NCI-H2196 treated with DMSO at 0.1 percent for 48 hours (cell line): ENCODE data around the gene SNRPB2.

Source experiments
- DNase-seq: peaks from one replicate; lab custom pipeline; 2025; ENCODE audit not compliant: unreplicated experiment; lab: John Stamatoyannopoulos, UW

The SNRPB2 gene

DNA sequence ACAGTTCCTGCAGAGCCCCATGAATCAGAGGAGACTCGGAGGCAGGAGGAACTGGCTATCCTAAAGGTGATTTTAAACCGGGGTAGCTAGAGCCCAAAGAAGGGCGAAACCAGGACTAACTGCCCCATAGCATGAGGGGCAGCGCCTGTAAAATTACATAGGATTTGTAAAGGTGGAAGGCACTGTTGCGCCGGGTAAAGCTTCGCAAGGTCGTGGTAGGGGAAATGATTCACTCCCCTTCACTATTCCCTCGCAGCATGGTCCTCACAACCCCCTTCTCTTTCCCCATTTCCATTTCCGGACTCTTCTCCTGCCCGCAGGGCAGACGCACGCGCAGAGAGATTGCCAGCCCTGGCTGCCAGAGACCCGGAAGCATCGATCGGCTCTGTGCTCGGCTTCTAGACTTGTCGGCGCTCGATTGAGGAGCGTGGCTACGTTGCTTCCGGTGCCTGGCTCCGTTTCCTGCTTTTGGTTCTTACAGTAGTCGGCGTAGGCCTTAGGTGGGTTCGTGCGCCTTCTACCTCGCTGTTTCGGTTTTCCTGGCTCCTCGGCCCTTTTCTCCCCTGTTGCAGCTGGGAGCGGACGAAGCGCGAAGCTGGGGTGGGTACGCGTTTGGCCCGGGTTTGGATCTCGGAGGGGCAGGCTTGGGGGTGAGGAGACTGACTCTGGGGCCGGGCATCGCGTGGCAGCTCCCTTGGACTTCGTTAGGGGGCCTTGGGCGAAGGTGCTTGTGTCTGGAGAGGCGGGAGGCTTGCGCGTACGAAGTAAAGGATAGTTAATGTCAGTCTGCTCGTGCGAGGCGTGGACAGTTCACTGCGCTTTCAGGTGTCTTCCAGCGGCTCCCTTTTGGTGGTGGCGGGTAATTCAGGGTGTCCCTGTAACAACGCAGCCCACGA lies at the start of gene SNRPB2:
Gene SNRPB2, plus strand, starts transcription at position 462 of the 896 bp plus-strand sequence. CDS start 1,677 bp downstream, outside the sequence.
- DNase-seq, result peak; percentile 92

DNA sequence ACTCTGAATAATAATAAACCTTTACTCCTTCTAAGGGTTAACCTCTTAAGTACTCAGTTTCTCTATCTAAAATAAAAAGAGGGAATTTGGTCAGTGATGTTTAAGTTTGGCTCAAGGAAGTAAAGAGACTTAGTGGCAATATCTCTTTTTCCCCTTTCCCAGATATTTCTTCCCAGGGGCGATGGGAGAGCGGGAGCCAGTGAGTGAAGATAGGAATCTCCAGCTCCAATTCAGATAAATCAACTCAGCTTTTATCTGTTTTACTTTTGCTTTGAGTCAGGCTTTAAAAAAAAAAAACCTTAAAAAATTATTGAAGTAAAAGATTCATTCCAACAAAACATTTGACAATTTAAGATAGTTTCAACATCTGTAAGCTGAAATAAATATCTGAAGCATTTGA lies 45.4 kb upstream of the SNRPB2 start:
- DNase-seq, result no peak

DNA sequence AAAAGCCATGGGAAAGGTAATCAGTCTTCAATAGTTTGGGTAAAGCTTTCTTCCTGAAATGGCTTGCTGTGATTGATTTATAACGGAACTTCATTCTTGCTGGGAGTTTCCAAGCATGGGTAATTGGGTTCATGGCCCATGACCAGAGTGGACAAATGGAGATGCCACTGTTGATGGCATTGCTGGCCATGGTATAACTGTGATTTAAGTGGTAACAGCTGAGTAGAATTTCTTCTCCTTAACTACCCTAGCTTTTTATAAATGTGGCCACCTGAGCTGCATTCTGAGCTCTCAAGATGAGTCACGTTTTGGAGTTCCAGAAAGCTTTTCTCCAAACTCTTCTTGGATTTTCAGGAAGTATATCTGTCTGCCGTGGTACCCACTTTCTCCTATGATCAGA lies 39.9 kb upstream of the SNRPB2 start:
- DNase-seq, result no peak

GRCh38 chr20:16691381-16691780 lies 38.4 kb upstream of the SNRPB2 start:
- no peak for DNase-seq

DNA sequence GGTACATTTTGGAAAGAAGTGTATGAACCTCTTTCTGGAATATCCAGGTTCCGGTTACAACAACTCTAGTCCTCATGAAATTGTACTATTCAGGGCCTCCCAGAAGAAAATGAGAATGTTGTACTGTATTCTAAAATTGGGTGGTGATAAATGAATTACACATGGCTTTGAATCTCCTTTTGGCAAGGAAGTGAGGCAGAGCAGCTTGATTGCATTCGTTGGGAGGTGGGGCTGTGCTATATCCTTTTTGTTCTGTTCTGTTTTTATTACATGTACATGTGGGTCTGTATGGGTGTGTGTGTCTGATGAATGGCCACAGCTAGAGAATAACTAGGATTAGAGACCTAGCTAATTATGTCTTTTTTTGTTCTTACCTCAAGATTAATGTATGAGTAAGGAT lies 37.8 kb upstream of the SNRPB2 start:
- no peak for DNase-seq

GRCh38 chr20:16692442-16692841 lies 37.4 kb upstream of the SNRPB2 start:
- DNase-seq, result no peak

- DNase-seq, result no peak
These were observed 36.5 kb upstream of the SNRPB2 start for GRCh38 chr20:16693278-16693677.

- no peak for DNase-seq
These were observed 35.7 kb upstream of the SNRPB2 start for GRCh38 chr20:16694161-16694560.

DNA sequence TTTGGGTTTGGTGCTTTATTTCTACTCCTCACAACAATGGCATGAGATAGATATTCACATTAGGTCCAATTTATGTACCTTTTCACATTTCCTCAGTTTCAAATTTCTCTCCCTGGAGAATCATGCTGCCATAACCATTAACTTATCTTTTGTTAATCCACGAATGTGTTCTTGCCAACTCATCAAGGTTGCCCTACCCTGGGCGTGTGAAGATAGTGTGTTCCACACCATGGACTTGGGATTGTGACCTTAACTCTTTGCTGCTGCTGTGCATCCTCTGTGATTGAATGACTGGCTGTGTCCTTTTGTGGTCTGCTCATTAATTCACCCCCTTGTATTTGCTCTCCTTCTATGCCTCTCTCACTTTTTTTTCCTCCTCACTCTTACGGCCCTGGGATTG lies 34.2 kb upstream of the SNRPB2 start:
- no peak for DNase-seq

GRCh38 chr20:16699293-16699692 lies 30.5 kb upstream of the SNRPB2 start:
- DNase-seq, result no peak

GRCh38 chr20:16701296-16701695 lies 28.5 kb upstream of the SNRPB2 start:
- DNase-seq, result no peak

- DNase-seq, result no peak
These were observed 26.3 kb upstream of the SNRPB2 start for GRCh38 chr20:16703570-16703969.

GRCh38 chr20:16707674-16708073 lies 22.2 kb upstream of the SNRPB2 start:
- DNase-seq, result no peak

- DNase-seq, result peak; percentile 27
These were observed 21.2 kb upstream of the SNRPB2 start for GRCh38 chr20:16708602-16709001.

DNA sequence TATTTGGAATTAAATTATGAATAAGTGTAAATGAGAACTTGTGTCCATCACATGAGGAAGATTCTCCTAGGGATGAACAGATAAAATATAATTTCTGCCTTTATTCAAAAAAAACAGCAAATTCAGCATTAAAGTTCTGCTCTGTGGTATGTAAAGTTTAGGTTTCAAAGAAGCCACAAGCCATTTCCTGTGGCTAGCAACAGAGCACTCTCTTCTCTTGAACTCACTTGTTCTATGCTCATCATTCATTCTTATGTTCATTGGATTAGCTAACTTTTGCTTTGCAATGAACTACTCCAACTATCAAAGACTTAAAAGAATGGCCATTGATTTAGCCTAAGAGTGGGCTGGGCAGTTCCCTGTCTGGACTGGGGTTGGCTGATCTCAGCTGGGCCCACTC lies 20.8 kb upstream of the SNRPB2 start:
- no peak for DNase-seq

- no peak for DNase-seq
These were observed 19.0 kb upstream of the SNRPB2 start for GRCh38 chr20:16710781-16711180.

DNA sequence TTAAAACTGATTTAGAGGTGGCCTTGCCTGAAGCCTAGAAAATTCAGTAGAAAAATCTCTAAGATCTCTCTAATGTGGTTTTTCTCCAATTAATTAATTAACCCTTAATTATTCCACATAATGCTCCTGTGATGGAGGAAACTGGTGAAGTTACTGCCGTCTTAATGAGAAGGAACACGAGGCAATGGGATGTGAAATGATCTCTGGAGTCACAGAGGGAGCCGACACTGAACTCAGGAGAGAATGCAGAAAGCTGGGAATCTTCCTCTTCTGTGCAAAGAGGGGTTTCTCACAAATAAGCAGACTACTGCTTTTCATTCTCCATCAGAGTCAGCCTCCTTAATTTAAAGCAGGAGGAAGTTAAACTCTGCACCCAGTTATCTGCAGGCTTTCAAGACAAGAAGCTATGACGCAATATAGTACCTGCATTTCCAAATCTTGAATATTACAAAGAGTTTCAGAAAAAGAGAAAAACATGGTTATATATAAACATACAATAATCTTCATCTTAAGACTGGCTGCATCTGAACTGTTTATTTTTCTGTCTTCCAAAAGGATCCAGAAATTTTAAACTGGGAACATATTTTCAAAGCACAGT lies 18.1 kb upstream of the SNRPB2 start:
- DNase-seq, result no peak

GRCh38 chr20:16712511-16712947 lies 17.3 kb upstream of the SNRPB2 start:
- no peak for DNase-seq

GRCh38 chr20:16713066-16713465 lies 16.8 kb upstream of the SNRPB2 start:
- DNase-seq, result no peak

DNA sequence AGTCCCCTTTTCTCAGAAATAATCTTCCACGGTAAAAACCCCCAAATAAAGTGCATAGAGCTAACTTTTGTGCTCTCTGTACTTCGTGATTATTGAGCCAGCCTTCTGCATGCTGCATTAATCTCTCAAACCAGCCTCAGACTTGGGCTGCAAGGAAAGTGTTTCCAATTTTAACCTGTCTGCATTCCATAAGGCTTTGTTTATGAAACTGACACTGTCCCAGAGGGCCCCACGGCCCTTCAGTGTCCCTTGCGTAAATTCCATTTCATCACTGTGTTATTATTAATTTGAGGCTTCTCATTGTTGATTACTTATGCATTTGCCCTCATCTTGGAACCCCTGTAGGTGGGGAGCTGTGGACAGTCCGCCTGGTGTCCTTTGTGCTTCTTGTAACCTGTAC lies 15.6 kb upstream of the SNRPB2 start:
- DNase-seq, result no peak

GRCh38 chr20:16714751-16715150 lies 15.1 kb upstream of the SNRPB2 start:
- DNase-seq, result no peak

- no peak for DNase-seq
These were observed 10.4 kb upstream of the SNRPB2 start for GRCh38 chr20:16719421-16719820.
